Hepatocyte (in vitro differentiated cells): ENCODE measurements around the gene PXDN.

Experiments used
- EZH2 ChIP-seq: fragments of 200-600 bp; sonication (generic); IDR thresholded peaks from 2 replicates; pipeline ENCODE4 v1.6.1; 2016; ENCODE audit warnings: antibody characterized with exemption, mild to moderate bottlenecking, borderline replicate concordance
- EZH2phosphoT487 ChIP-seq: fragments of 200-600 bp; sonication (generic); IDR thresholded peaks from one replicate; pipeline ENCODE4 v1.6.1; 2018; ENCODE audit warnings: antibody characterized with exemption, mild to moderate bottlenecking, low read depth, moderate library complexity; ENCODE audit not compliant: unreplicated experiment, severe bottlenecking
- TF ChIP-seq, protein P1 (sequence below): fragments of 200-600 bp; sonication (generic); IDR thresholded peaks from 2 replicates; pipeline ENCODE4 v1.5.1; 2016; ENCODE audit warnings: antibody characterized with exemption, mild to moderate bottlenecking; ENCODE audit not compliant: poor library complexity

DNA sequence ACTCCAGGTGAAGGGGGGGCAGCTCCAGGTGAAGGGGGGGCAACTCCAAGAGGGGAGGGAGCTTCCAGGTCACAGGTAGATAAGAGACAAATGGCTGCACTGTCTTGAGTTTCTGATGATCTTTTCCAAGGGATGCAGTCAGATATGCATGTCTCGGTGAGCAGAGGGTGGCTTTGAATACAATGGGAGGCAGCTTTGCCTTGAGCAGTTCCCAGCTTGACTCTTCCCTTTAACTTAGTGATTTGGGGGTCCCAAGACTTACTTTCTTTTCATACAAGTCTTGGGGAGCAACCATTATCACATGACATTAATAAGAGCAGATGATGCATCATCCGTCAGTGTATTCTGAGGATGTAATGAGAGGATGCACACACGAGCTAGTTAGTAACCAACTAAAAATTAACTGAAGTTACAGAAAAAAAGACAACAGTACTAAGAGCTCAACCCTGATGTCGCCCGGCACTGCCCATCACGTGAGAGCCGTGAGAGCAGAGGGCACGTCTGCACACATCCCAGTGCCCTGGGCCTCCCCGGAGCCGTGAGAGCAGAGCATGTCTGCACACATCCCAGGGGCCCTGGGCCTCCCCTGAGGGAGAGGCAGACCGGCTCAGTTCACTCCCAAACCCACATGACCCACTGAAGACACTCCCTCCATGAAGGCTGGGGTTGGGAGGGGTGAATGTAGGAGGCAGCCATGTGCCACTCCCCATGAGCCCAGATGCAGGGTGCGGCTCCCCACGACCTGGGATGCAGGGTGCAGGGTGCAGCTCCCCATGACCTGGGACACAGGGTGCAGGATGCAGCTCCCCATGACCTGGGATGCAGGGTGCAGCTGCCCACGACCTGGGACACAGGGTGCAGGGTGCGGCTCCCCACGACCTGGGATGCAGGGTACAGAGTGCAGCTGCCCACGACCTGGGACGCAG lies 39.4 kb downstream of the PXDN start:
- TF ChIP-seq, protein P1, sequence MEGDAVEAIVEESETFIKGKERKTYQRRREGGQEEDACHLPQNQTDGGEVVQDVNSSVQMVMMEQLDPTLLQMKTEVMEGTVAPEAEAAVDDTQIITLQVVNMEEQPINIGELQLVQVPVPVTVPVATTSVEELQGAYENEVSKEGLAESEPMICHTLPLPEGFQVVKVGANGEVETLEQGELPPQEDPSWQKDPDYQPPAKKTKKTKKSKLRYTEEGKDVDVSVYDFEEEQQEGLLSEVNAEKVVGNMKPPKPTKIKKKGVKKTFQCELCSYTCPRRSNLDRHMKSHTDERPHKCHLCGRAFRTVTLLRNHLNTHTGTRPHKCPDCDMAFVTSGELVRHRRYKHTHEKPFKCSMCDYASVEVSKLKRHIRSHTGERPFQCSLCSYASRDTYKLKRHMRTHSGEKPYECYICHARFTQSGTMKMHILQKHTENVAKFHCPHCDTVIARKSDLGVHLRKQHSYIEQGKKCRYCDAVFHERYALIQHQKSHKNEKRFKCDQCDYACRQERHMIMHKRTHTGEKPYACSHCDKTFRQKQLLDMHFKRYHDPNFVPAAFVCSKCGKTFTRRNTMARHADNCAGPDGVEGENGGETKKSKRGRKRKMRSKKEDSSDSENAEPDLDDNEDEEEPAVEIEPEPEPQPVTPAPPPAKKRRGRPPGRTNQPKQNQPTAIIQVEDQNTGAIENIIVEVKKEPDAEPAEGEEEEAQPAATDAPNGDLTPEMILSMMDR = no peak
- no peak for TF ChIP-seq EZH2
- no peak for TF ChIP-seq EZH2phosphoT487
